Fibroblast of skin of abdomen (primary cell): ENCODE measurements around the gene MRPS6.

Experiments used
- DNase-seq: peaks from one replicate; pipeline ENCODE4 v3.0.0-alpha.2; 2013

Gene MRPS6

DNA sequence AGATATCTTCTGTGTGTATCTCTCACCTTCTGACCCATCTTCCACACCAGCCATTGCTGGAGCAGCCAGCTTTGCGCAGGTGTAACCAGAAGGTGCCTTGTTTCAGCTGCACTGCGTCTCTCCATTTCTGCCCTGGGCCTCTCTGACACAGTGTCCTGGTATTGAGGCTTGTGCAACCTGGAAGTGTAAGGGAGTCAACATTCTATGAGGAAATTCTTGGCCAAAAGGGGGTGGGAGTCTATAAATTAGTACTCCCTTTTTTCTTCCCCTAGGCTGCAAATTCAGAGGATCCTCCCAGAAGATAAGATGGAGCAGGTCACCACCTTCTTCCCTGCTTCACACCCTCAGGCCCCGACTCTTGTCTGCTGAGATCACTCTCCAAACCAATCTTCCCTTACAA lies 109.1 kb downstream of the MRPS6 start:
- DNase-seq, result no peak

DNA sequence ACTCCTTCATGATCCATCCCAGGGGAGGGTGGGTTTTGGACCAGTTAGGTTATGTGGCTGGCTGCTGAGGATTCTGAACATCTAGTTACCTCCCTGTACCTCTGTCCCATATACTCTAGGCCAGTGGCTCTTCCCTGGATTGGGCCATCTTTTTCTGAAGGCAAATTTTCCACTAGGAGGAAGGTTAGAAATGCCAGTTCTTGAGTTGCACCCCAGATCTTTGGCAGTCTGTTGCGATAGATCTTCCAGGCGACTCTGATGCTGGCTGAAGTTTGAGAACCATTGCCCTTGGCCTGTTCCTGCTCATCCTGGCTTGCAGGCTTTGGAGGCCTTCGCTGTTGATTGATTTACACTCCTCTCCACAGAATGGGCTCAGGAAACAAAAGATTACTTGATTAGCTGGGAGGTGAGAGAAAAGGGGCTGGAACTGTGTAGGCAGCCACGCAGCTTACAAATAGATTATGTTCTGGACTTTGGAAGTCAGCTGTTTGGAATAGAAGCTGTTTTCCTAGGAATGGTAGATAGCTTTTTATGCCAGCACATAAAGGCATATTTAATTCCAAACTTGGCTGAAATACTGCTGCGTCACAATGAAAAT lies 110.1 kb downstream of the MRPS6 start:
- no peak for DNase-seq

DNA sequence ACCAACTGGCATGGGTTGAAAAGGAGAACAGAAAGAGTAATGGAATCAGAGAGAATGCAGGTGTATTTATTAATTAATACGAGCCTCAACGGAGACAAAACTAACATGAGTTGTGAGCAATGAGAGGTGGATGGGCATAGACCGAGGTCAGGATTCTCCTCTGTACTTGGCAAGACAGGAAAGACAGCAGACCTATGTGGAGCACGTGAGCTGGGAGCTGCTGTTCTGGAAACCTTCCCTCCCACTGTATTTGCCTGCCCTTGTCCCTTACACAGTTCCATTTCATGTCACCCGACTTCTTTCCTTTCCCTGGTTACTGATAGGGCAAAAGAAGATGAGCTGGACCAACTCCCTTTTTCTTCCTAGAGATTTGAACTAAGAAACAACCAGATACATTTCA lies 110.9 kb downstream of the MRPS6 start:
- no peak for DNase-seq

- DNase-seq, result no peak
Measured at GRCh38 chr21:34185026-34185750, 111.8 kb downstream of the MRPS6 start.

DNA sequence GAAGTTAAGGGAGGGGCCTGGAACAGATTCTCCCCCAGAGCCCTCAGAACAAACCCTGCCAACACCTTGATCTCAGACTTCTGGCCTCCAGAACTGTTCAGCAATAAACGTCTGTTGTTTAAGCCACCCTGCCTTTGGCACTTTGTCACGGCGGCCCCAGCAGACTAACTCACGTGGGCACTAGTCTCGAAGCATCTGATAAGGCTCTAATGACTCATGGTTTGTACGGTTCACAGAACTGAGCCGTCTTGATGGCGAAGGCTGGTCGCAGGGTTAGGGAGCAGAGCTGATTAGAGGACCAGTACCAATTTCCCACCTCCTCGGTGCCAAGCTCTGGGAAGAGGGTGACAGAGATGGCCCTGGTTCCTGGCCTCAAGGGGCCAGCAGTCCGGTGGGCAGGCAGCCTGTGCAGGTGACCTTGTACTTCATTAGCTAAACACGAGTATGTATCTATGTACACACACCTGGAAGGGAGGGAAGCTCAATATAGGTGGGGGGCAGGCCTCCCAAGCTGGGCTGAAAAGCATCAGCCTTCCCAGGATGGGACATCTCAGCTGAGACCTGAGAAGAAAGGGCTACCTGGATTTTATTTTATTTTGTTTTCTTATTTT lies 112.8 kb downstream of the MRPS6 start:
- no peak for DNase-seq

- peak; percentile 94 for DNase-seq
Measured at GRCh38 chr21:34187935-34188334, 114.6 kb downstream of the MRPS6 start.

DNA sequence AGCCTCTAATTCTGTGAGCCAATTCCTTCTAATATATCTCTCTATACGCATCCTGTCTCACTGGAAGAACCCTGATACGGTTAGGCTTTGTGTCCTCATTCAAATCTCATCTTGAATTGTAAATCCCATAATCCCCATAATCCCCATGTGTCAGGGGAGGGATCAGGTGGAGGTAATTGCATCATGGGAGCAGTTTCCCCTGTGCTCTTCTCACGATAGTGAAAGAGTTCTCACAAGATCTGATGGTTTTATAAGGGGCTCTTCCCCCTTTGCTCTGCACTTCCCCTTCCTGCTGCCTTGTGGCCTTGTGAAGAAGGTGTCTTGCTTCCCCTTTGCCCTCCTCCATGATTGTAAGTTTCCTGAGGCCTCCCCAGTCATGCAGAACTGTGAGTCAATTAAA lies 116.1 kb downstream of the MRPS6 start:
- DNase-seq, result no peak

- no peak for DNase-seq
Measured at GRCh38 chr21:34190576-34191321, 117.4 kb downstream of the MRPS6 start.

- DNase-seq, result no peak
Measured at GRCh38 chr21:34191876-34192275, 118.5 kb downstream of the MRPS6 start.
